Measurements from ENCODE around the gene FAM162A. TPM values are rescaled to one million over a fixed set of nuclear protein-coding genes. Genes with fewer than 3 reads are reported as not detected.

FAM162A gene
- total RNA-seq, 1 donor from 2014 or later = 14.7 TPM

- Histone ChIP-seq H3K4me3 (ENCODE audit: low read depth, low read length) (no peak overlapping the region), H3K27me3 (ENCODE audit: control insufficient read depth, insufficient read depth, low read length) (no peaks in the 10 kb centered on the region), H3K36me3 (ENCODE audit: control insufficient read depth, insufficient read depth, low read length) (peaks cover 7% of the 10 kb centered on the region)
- FAIRE-seq (no peak), DNase-seq (ENCODE audit: low read depth) (no peak)
- TF ChIP-seq, protein P1, sequence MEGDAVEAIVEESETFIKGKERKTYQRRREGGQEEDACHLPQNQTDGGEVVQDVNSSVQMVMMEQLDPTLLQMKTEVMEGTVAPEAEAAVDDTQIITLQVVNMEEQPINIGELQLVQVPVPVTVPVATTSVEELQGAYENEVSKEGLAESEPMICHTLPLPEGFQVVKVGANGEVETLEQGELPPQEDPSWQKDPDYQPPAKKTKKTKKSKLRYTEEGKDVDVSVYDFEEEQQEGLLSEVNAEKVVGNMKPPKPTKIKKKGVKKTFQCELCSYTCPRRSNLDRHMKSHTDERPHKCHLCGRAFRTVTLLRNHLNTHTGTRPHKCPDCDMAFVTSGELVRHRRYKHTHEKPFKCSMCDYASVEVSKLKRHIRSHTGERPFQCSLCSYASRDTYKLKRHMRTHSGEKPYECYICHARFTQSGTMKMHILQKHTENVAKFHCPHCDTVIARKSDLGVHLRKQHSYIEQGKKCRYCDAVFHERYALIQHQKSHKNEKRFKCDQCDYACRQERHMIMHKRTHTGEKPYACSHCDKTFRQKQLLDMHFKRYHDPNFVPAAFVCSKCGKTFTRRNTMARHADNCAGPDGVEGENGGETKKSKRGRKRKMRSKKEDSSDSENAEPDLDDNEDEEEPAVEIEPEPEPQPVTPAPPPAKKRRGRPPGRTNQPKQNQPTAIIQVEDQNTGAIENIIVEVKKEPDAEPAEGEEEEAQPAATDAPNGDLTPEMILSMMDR (IDR thresholded peaks at IDR 0.05; ENCODE audit: insufficient read depth, low read length, severe bottlenecking) = no peak
Measured at GRCh38 chr3:122451371-122451770, 67.4 kb downstream of the FAM162A start.

DNA sequence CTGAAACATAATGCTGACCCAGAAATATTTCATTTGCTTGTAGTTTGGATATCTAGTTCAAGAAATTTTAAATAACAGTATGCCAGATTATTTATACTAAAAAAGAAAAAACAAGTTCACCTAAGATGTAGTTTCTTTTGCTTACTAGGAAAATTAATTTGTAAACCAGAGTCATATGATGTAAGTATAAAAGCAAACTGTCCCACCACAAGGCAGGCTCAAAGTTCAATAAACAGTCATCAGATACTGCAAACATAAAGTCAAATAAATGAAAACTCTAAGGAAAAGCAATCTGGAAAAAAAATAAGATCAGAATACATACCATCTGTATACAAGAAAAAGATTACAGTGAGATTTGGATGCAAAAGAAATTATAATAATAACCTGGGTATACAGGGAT, 72.1 kb downstream of the FAM162A start:
- DNase-seq (ENCODE audit: low read depth) (no peak), FAIRE-seq (no peak)
- H3K4me3 ChIP-seq (ENCODE audit: low read depth, low read length) = no peak overlapping the region
- H3K27me3 ChIP-seq (ENCODE audit: control insufficient read depth, insufficient read depth, low read length) = no peaks in the 10 kb centered on the region
- TF ChIP-seq, protein P1 (IDR thresholded peaks at IDR 0.05; ENCODE audit: insufficient read depth, low read length, severe bottlenecking) = no peak
- H3K36me3 ChIP-seq (ENCODE audit: control insufficient read depth, insufficient read depth, low read length) = peaks cover 11% of the 10 kb centered on the region

GRCh38 chr3:122457706-122458105, 73.7 kb downstream of the FAM162A start:
- FAIRE-seq = no peak
- no peak for DNase-seq (ENCODE audit: low read depth)
- TF ChIP-seq, protein P1 (IDR thresholded peaks at IDR 0.05; ENCODE audit: insufficient read depth, low read length, severe bottlenecking) = no peak
- Histone ChIP-seq H3K27me3 (ENCODE audit: control insufficient read depth, insufficient read depth, low read length) (no peaks in the 10 kb centered on the region), H3K4me3 (ENCODE audit: low read depth, low read length) (no peak overlapping the region), H3K36me3 (ENCODE audit: control insufficient read depth, insufficient read depth, low read length) (peaks cover 11% of the 10 kb centered on the region)

GRCh38 chr3:122458992-122459391, 75.0 kb downstream of the FAM162A start:
- DNase-seq (ENCODE audit: low read depth) = peak; percentile 48
- H3K27me3 ChIP-seq (ENCODE audit: control insufficient read depth, insufficient read depth, low read length) = no peaks in the 10 kb centered on the region
- no peak overlapping the region for H3K4me3 ChIP-seq (ENCODE audit: low read depth, low read length)
- TF ChIP-seq, protein P1 (IDR thresholded peaks at IDR 0.05; ENCODE audit: insufficient read depth, low read length, severe bottlenecking) = peak; percentile 26
- peaks cover 7% of the 10 kb centered on the region for H3K36me3 ChIP-seq (ENCODE audit: control insufficient read depth, insufficient read depth, low read length)
- no peak for FAIRE-seq

DNA sequence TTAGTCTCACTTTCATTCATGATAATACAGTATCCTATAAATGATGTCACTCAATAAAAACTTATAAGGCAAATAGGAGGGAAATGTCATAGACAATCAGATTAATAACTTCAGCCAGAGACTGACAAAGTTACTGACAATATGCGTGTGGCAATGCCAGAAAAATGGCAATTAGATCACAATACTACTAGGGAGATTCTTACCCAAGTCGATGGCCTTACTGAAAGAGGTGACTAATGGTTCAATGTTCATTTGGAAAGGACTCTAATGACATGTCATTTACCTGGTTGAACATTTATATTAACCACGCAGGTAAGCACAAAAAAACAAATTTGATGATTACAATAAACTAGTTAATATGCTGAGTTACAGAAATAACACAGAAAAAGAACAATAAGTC, 77.8 kb downstream of the FAM162A start:
- TF ChIP-seq, protein P1 (IDR thresholded peaks at IDR 0.05; ENCODE audit: insufficient read depth, low read length, severe bottlenecking) = no peak
- FAIRE-seq (no peak), DNase-seq (ENCODE audit: low read depth) (no peak)
- no peaks in the 10 kb centered on the region for H3K27me3 ChIP-seq (ENCODE audit: control insufficient read depth, insufficient read depth, low read length)
- H3K4me3 ChIP-seq (ENCODE audit: low read depth, low read length) = no peak overlapping the region
- H3K36me3 ChIP-seq (ENCODE audit: control insufficient read depth, insufficient read depth, low read length) = peaks cover 8% of the 10 kb centered on the region

Other genes starting within 250 kb of the FAM162A start
- not detected in 2 replicates for gene CASR, start 200.5 kb upstream of the FAM162A start, total RNA-seq
- gene CSTA, start 58.9 kb upstream of the FAM162A start, total RNA-seq = 107 and 652 TPM in 2 replicates
- 24.0 and 25.3 TPM in 2 replicates for gene MIX23, start 951 bp upstream of the FAM162A start, total RNA-seq
- gene WDR5B, start 31.9 kb downstream of the FAM162A start, total RNA-seq = 3.9 and 4.4 TPM in 2 replicates
- gene KPNA1, start 130.8 kb downstream of the FAM162A start, total RNA-seq = 28.4 and 36.4 TPM in 2 replicates
- gene PARP9, start 180.1 kb downstream of the FAM162A start, total RNA-seq = 4.5 and 8.1 TPM in 2 replicates
- gene DTX3L, start 180.2 kb downstream of the FAM162A start, total RNA-seq = 5.0 and 6.4 TPM in 2 replicates
- 0.13 and 0.26 TPM in 2 replicates for gene PARP15, start 193.5 kb downstream of the FAM162A start, total RNA-seq